GM12878 (cell line): ENCODE data around the gene FAM185A.

Source experiments
- BHLHE40 ChIP-seq, 2 experiments: fragments of 450-650 bp in 1 of 2; IDR thresholded peaks; 2 replicates each; pipeline ENCODE4 v1.6.1; 2011 to 2017; ENCODE audit warnings: low read depth in 2 of 2, borderline replicate concordance in 1 of 2, improper control_type of control experiment in 1 of 2, low read length in 1 of 2, mild to moderate bottlenecking in 1 of 2
- EED ChIP-seq: sonication (generic); IDR thresholded peaks from 2 replicates; pipeline ENCODE4 v1.6.1; 2016; ENCODE audit warnings: antibody characterized with exemption, low read depth
- HDAC6 ChIP-seq: fragments of 200-600 bp; sonication (generic); IDR thresholded peaks from one replicate; pipeline ENCODE4 v1.8.0; 2017; ENCODE audit warnings: antibody characterized with exemption; ENCODE audit not compliant: unreplicated experiment
- MTA3 ChIP-seq: IDR thresholded peaks from 2 replicates; pipeline ENCODE4 v1.6.1; 2012; ENCODE audit warnings: low read length, inconsistent platforms, borderline replicate concordance
- MYC ChIP-seq: IDR thresholded peaks from 2 replicates; pipeline ENCODE4 v1.6.1; 2011; ENCODE audit warnings: mild to moderate bottlenecking, low read length, moderate library complexity, inconsistent platforms; ENCODE audit not compliant: insufficient read depth, insufficient replicate concordance, insufficient read length, severe bottlenecking
- NR2F1 ChIP-seq: fragments of 450-650 bp; conservative IDR thresholded peaks from 2 replicates; pipeline ENCODE4 v1.6.1; 2017; ENCODE audit warnings: mild to moderate bottlenecking
- POLR2A ChIP-seq: IDR thresholded peaks from 2 replicates; pipeline ENCODE4 v1.6.1; 2011; ENCODE audit warnings: low read depth, mild to moderate bottlenecking, low read length
- RBBP5 ChIP-seq: fragments of 200-600 bp; sonication (generic); conservative IDR thresholded peaks from 2 replicates; pipeline ENCODE4 v1.6.1; 2016
- TF ChIP-seq, protein P1 (sequence below), 3 experiments: IDR thresholded peaks in 2 of 3; conservative IDR thresholded peaks in 1 of 3; 2 replicates each; pipeline ENCODE4 v1.5.1; 2011; ENCODE audit warnings: low read depth in 3 of 3, low read length in 3 of 3, mild to moderate bottlenecking in 3 of 3, control low read depth in 2 of 3, moderate library complexity in 2 of 3, inconsistent platforms in 1 of 3, mixed read lengths in 1 of 3; ENCODE audit not compliant: control insufficient read depth in 2 of 3, insufficient read depth in 1 of 3; ENCODE audit errors: extremely low read depth in 1 of 3
- TF ChIP-seq, protein P2 (sequence below): fragments of 450-650 bp; IDR thresholded peaks from 2 replicates; pipeline ENCODE4 v1.6.1; 2018; ENCODE audit warnings: mild to moderate bottlenecking, low read depth, moderate library complexity; ENCODE audit not compliant: partially characterized antibody
- TF ChIP-seq, protein P3 (sequence below): IDR thresholded peaks from 2 replicates; pipeline ENCODE4 v1.6.1; 2012; ENCODE audit warnings: low read depth, low read length, improper control_type of control experiment
- TF ChIP-seq, protein P4 (sequence below): IDR thresholded peaks from 2 replicates; pipeline ENCODE4 v1.6.1; 2011; ENCODE audit warnings: borderline replicate concordance, low read depth, mild to moderate bottlenecking, moderate library complexity, mixed read lengths, low read length; ENCODE audit not compliant: insufficient read depth; ENCODE audit errors: extremely low read length

DNA sequence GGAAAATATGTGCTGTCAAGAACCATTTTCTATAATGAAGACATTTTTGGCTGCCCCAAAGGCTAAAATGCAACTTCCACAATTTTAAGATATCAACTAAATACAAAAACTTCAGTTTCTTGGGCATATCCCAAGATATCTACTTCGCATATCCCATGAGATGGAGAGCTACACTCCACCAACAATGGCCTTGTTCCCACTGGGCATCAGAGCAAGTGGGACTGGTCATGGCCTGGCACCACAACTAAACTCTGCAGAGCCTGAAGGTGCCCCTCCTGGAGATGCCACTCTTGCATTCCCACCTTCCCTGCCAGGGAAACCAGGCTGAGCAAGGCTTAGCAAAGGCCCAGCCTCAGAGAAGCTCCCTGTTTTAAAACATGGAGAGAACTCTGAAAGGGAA is 88.2 kb downstream of the FAM185A start:
- TF ChIP-seq, protein P1, sequence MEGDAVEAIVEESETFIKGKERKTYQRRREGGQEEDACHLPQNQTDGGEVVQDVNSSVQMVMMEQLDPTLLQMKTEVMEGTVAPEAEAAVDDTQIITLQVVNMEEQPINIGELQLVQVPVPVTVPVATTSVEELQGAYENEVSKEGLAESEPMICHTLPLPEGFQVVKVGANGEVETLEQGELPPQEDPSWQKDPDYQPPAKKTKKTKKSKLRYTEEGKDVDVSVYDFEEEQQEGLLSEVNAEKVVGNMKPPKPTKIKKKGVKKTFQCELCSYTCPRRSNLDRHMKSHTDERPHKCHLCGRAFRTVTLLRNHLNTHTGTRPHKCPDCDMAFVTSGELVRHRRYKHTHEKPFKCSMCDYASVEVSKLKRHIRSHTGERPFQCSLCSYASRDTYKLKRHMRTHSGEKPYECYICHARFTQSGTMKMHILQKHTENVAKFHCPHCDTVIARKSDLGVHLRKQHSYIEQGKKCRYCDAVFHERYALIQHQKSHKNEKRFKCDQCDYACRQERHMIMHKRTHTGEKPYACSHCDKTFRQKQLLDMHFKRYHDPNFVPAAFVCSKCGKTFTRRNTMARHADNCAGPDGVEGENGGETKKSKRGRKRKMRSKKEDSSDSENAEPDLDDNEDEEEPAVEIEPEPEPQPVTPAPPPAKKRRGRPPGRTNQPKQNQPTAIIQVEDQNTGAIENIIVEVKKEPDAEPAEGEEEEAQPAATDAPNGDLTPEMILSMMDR (IDR thresholded peaks at IDR 0.05 in 2 of 3, conservative IDR thresholded peaks at IDR 0.05 in 1 of 3; ENCODE audit: control insufficient read depth in 2 of 3, extremely low read depth in 1 of 3, insufficient read depth in 1 of 3, low read depth in 3 of 3, low read length in 3 of 3) = no peak
- TF ChIP-seq NR2F1 (no peak), POLR2A (no peak), EED (no peak), HDAC6 (no peak), MTA3 (no peak), MYC (no peak), RBBP5 (no peak), BHLHE40 (IDR thresholded peaks at IDR 0.05; ENCODE audit: borderline replicate concordance in 1 of 2, low read depth in 2 of 2, low read length in 1 of 2) (no peak)
- TF ChIP-seq, protein P2, sequence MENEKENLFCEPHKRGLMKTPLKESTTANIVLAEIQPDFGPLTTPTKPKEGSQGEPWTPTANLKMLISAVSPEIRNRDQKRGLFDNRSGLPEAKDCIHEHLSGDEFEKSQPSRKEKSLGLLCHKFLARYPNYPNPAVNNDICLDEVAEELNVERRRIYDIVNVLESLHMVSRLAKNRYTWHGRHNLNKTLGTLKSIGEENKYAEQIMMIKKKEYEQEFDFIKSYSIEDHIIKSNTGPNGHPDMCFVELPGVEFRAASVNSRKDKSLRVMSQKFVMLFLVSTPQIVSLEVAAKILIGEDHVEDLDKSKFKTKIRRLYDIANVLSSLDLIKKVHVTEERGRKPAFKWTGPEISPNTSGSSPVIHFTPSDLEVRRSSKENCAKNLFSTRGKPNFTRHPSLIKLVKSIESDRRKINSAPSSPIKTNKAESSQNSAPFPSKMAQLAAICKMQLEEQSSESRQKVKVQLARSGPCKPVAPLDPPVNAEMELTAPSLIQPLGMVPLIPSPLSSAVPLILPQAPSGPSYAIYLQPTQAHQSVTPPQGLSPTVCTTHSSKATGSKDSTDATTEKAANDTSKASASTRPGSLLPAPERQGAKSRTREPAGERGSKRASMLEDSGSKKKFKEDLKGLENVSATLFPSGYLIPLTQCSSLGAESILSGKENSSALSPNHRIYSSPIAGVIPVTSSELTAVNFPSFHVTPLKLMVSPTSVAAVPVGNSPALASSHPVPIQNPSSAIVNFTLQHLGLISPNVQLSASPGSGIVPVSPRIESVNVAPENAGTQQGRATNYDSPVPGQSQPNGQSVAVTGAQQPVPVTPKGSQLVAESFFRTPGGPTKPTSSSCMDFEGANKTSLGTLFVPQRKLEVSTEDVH = no peak
- TF ChIP-seq, protein P3, sequence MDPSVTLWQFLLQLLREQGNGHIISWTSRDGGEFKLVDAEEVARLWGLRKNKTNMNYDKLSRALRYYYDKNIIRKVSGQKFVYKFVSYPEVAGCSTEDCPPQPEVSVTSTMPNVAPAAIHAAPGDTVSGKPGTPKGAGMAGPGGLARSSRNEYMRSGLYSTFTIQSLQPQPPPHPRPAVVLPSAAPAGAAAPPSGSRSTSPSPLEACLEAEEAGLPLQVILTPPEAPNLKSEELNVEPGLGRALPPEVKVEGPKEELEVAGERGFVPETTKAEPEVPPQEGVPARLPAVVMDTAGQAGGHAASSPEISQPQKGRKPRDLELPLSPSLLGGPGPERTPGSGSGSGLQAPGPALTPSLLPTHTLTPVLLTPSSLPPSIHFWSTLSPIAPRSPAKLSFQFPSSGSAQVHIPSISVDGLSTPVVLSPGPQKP = no peak
- TF ChIP-seq, protein P4, sequence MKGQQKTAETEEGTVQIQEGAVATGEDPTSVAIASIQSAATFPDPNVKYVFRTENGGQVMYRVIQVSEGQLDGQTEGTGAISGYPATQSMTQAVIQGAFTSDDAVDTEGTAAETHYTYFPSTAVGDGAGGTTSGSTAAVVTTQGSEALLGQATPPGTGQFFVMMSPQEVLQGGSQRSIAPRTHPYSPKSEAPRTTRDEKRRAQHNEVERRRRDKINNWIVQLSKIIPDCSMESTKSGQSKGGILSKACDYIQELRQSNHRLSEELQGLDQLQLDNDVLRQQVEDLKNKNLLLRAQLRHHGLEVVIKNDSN = no peak
